ENCODE data around the gene DRD2.

Gene DRD2

GRCh38 chr11:113378692-113379091 lies 96.5 kb downstream of the DRD2 start:
- Histone ChIP-seq H3K9me3 (ENCODE audit: low read length) (no peaks in the 10 kb centered on the region), H3K36me3 (ENCODE audit: insufficient read depth, low read length) (no peaks in the 10 kb centered on the region), H3K27ac (ENCODE audit: low read depth, low read length) (no peak overlapping the region)

GRCh38 chr11:113377681-113378412 lies 97.4 kb downstream of the DRD2 start:
- Histone ChIP-seq H3K4me1 (ENCODE audit: insufficient read depth, low read length) (no peaks in the 10 kb centered on the region), H3K9me3 (ENCODE audit: low read length) (no peaks in the 10 kb centered on the region), H3K9ac (ENCODE audit: low read length) (no peak overlapping the region), H3K27me3 (ENCODE audit: control insufficient read depth in 1 of 2, insufficient read depth in 2 of 2, low read length in 2 of 2) (no peaks in the 10 kb centered on the region), H3K27ac (ENCODE audit: low read depth, low read length) (no peak overlapping the region), H3K36me3 (ENCODE audit: insufficient read depth, low read length) (no peaks in the 10 kb centered on the region), H3K4me3 (ENCODE audit: low read depth in 1 of 2, low read length in 2 of 2) (no peak overlapping the region)

More at GRCh38 chr11:113378692-113379091, 96.5 kb downstream of the DRD2 start:
- Histone ChIP-seq H3K9ac (ENCODE audit: low read length) (no peak overlapping the region), H3K27me3 (ENCODE audit: control insufficient read depth in 1 of 2, insufficient read depth in 2 of 2, low read length in 2 of 2) (no peaks in the 10 kb centered on the region), H3K4me3 (ENCODE audit: low read depth in 1 of 2, low read length in 2 of 2) (no peak overlapping the region), H3K4me1 (ENCODE audit: insufficient read depth, low read length) (no peaks in the 10 kb centered on the region)

GRCh38 chr11:113376156-113376555 lies 99.0 kb downstream of the DRD2 start:
- H3K4me3 ChIP-seq (ENCODE audit: low read depth in 1 of 2, low read length in 2 of 2), result no peak overlapping the region
- H3K36me3 ChIP-seq (ENCODE audit: insufficient read depth, low read length), result no peaks in the 10 kb centered on the region
- no peak overlapping the region for H3K9ac ChIP-seq (ENCODE audit: low read length)
- H3K9me3 ChIP-seq (ENCODE audit: low read length), result no peaks in the 10 kb centered on the region
- H3K27ac ChIP-seq (ENCODE audit: low read depth, low read length), result no peak overlapping the region
- no peaks in the 10 kb centered on the region for H3K4me1 ChIP-seq (ENCODE audit: insufficient read depth, low read length)
- no peaks in the 10 kb centered on the region for H3K27me3 ChIP-seq (ENCODE audit: control insufficient read depth in 1 of 2, insufficient read depth in 2 of 2, low read length in 2 of 2)

GRCh38 chr11:113375402-113375801 lies 99.8 kb downstream of the DRD2 start:
- Histone ChIP-seq H3K27me3 (ENCODE audit: control insufficient read depth in 1 of 2, insufficient read depth in 2 of 2, low read length in 2 of 2) (no peaks in the 10 kb centered on the region), H3K27ac (ENCODE audit: low read depth, low read length) (no peak overlapping the region), H3K4me3 (ENCODE audit: low read depth in 1 of 2, low read length in 2 of 2) (no peak overlapping the region), H3K9me3 (ENCODE audit: low read length) (no peaks in the 10 kb centered on the region), H3K36me3 (ENCODE audit: insufficient read depth, low read length) (no peaks in the 10 kb centered on the region), H3K4me1 (ENCODE audit: insufficient read depth, low read length) (no peaks in the 10 kb centered on the region), H3K9ac (ENCODE audit: low read length) (no peak overlapping the region)

- Histone ChIP-seq H3K4me3 (ENCODE audit: low read depth in 1 of 2, low read length in 2 of 2) (no peak overlapping the region), H3K27me3 (ENCODE audit: control insufficient read depth in 1 of 2, insufficient read depth in 2 of 2, low read length in 2 of 2) (no peaks in the 10 kb centered on the region), H3K9me3 (ENCODE audit: low read length) (no peaks in the 10 kb centered on the region), H3K9ac (ENCODE audit: low read length) (no peak overlapping the region), H3K4me1 (ENCODE audit: insufficient read depth, low read length) (no peaks in the 10 kb centered on the region), H3K27ac (ENCODE audit: low read depth, low read length) (no peak overlapping the region), H3K36me3 (ENCODE audit: insufficient read depth, low read length) (no peaks in the 10 kb centered on the region)
These were observed 101.1 kb downstream of the DRD2 start for GRCh38 chr11:113373981-113374560.

- Histone ChIP-seq H3K4me3 (ENCODE audit: low read depth in 1 of 2, low read length in 2 of 2) (no peak overlapping the region), H3K36me3 (ENCODE audit: insufficient read depth, low read length) (no peaks in the 10 kb centered on the region), H3K27ac (ENCODE audit: low read depth, low read length) (no peak overlapping the region), H3K4me1 (ENCODE audit: insufficient read depth, low read length) (no peaks in the 10 kb centered on the region), H3K27me3 (ENCODE audit: control insufficient read depth in 1 of 2, insufficient read depth in 2 of 2, low read length in 2 of 2) (no peaks in the 10 kb centered on the region), H3K9me3 (ENCODE audit: low read length) (no peaks in the 10 kb centered on the region), H3K9ac (ENCODE audit: low read length) (no peak overlapping the region)
These were observed 101.9 kb downstream of the DRD2 start for GRCh38 chr11:113373306-113373705.

GRCh38 chr11:113372309-113372708 lies 102.9 kb downstream of the DRD2 start:
- Histone ChIP-seq H3K36me3 (ENCODE audit: insufficient read depth, low read length) (no peaks in the 10 kb centered on the region), H3K4me1 (ENCODE audit: insufficient read depth, low read length) (no peaks in the 10 kb centered on the region), H3K27ac (ENCODE audit: low read depth, low read length) (no peak overlapping the region), H3K9ac (ENCODE audit: low read length) (no peak overlapping the region), H3K9me3 (ENCODE audit: low read length) (no peaks in the 10 kb centered on the region), H3K4me3 (ENCODE audit: low read depth in 1 of 2, low read length in 2 of 2) (no peak overlapping the region), H3K27me3 (ENCODE audit: control insufficient read depth in 1 of 2, insufficient read depth in 2 of 2, low read length in 2 of 2) (no peaks in the 10 kb centered on the region)

- Histone ChIP-seq H3K9me3 (ENCODE audit: low read length) (no peaks in the 10 kb centered on the region), H3K36me3 (ENCODE audit: insufficient read depth, low read length) (peaks cover under 1% of the 10 kb centered on the region), H3K27me3 (ENCODE audit: control insufficient read depth in 1 of 2, insufficient read depth in 2 of 2, low read length in 2 of 2) (no peaks in the 10 kb centered on the region), H3K4me3 (ENCODE audit: low read depth in 1 of 2, low read length in 2 of 2) (no peak overlapping the region), H3K4me1 (ENCODE audit: insufficient read depth, low read length) (no peaks in the 10 kb centered on the region), H3K9ac (ENCODE audit: low read length) (no peak overlapping the region), H3K27ac (ENCODE audit: low read depth, low read length) (no peak overlapping the region)
These were observed 104.6 kb downstream of the DRD2 start for GRCh38 chr11:113370634-113371033.

GRCh38 chr11:113369411-113369810 lies 105.8 kb downstream of the DRD2 start:
- no peak overlapping the region for H3K27ac ChIP-seq (ENCODE audit: low read depth, low read length)
- peaks cover 12% of the 10 kb centered on the region for H3K36me3 ChIP-seq (ENCODE audit: insufficient read depth, low read length)
- no peaks in the 10 kb centered on the region for H3K4me1 ChIP-seq (ENCODE audit: insufficient read depth, low read length)
- no peak overlapping the region for H3K9ac ChIP-seq (ENCODE audit: low read length)
- no peak overlapping the region for H3K4me3 ChIP-seq (ENCODE audit: low read depth in 1 of 2, low read length in 2 of 2)
- no peaks in the 10 kb centered on the region for H3K9me3 ChIP-seq (ENCODE audit: low read length)
- H3K27me3 ChIP-seq (ENCODE audit: control insufficient read depth in 1 of 2, insufficient read depth in 2 of 2, low read length in 2 of 2), result no peaks in the 10 kb centered on the region

- Histone ChIP-seq H3K27me3 (ENCODE audit: control insufficient read depth in 1 of 2, insufficient read depth in 2 of 2, low read length in 2 of 2) (no peaks in the 10 kb centered on the region), H3K9ac (ENCODE audit: low read length) (no peak overlapping the region), H3K4me3 (ENCODE audit: low read depth in 1 of 2, low read length in 2 of 2) (no peak overlapping the region), H3K36me3 (ENCODE audit: insufficient read depth, low read length) (peaks cover 32% of the 10 kb centered on the region), H3K4me1 (ENCODE audit: insufficient read depth, low read length) (no peaks in the 10 kb centered on the region), H3K27ac (ENCODE audit: low read depth, low read length) (no peak overlapping the region), H3K9me3 (ENCODE audit: low read length) (no peaks in the 10 kb centered on the region)
These were observed 109.3 kb downstream of the DRD2 start for GRCh38 chr11:113365895-113366294.

GRCh38 chr11:113363996-113364641 lies 111.1 kb downstream of the DRD2 start:
- no peaks in the 10 kb centered on the region for H3K27me3 ChIP-seq (ENCODE audit: control insufficient read depth in 1 of 2, insufficient read depth in 2 of 2, low read length in 2 of 2)
- peaks cover 49% of the 10 kb centered on the region for H3K36me3 ChIP-seq (ENCODE audit: insufficient read depth, low read length)
- no peak overlapping the region for H3K9ac ChIP-seq (ENCODE audit: low read length)
- H3K4me3 ChIP-seq (ENCODE audit: low read depth in 1 of 2, low read length in 2 of 2), result no peak overlapping the region
- no peaks in the 10 kb centered on the region for H3K4me1 ChIP-seq (ENCODE audit: insufficient read depth, low read length)
- no peaks in the 10 kb centered on the region for H3K9me3 ChIP-seq (ENCODE audit: low read length)
- H3K27ac ChIP-seq (ENCODE audit: low read depth, low read length), result no peak overlapping the region

Data from muscle layer of colon (tissue), 2 donors.